Ishikawa (cell line): Measurements from ENCODE around the gene DGKG.

Experiments used
- CEBPB ChIP-seq: IDR thresholded peaks from 2 replicates; pipeline ENCODE4 v1.6.1; 2012
- CREB1 ChIP-seq: IDR thresholded peaks from 2 replicates; pipeline ENCODE4 v1.6.1; 2012; ENCODE audit warnings: low read depth
- EGR1 ChIP-seq: IDR thresholded peaks from 2 replicates; pipeline ENCODE4 v1.6.1; 2012
- EP300 ChIP-seq: IDR thresholded peaks from 2 replicates; pipeline ENCODE4 v1.6.1; 2012; ENCODE audit warnings: borderline replicate concordance
- FOXM1 ChIP-seq: IDR thresholded peaks from 2 replicates; pipeline ENCODE4 v1.6.1; 2012; ENCODE audit warnings: low read depth, borderline replicate concordance
- NFIC ChIP-seq: IDR thresholded peaks from 2 replicates; pipeline ENCODE4 v1.6.1; 2012
- RAD21 ChIP-seq: IDR thresholded peaks from 2 replicates; pipeline ENCODE4 v1.6.1; 2012; ENCODE audit warnings: low read depth
- TAF1 ChIP-seq: IDR thresholded peaks from 2 replicates; pipeline ENCODE4 v1.6.1; 2012; ENCODE audit warnings: low read depth, mild to moderate bottlenecking
- TCF12 ChIP-seq: IDR thresholded peaks from 2 replicates; pipeline ENCODE4 v1.6.1; 2012; ENCODE audit warnings: low read depth
- TEAD4 ChIP-seq: IDR thresholded peaks from 2 replicates; pipeline ENCODE4 v1.6.1; 2012
- YY1 ChIP-seq: IDR thresholded peaks from 2 replicates; pipeline ENCODE4 v1.6.1; 2012; ENCODE audit warnings: low read depth
- ZBTB7A ChIP-seq: IDR thresholded peaks from 2 replicates; pipeline ENCODE4 v1.6.1; 2012; ENCODE audit warnings: low read depth
- TF ChIP-seq, protein P1 (sequence below): IDR thresholded peaks from 2 replicates; pipeline ENCODE4 v1.6.1; 2012; ENCODE audit warnings: low read depth, mild to moderate bottlenecking
- TF ChIP-seq, protein P2 (sequence below): IDR thresholded peaks from 2 replicates; pipeline ENCODE4 v1.6.1; 2012
- TF ChIP-seq, protein P3 (sequence below): IDR thresholded peaks from 2 replicates; pipeline ENCODE4 v1.6.1; 2012

DGKG gene

DNA sequence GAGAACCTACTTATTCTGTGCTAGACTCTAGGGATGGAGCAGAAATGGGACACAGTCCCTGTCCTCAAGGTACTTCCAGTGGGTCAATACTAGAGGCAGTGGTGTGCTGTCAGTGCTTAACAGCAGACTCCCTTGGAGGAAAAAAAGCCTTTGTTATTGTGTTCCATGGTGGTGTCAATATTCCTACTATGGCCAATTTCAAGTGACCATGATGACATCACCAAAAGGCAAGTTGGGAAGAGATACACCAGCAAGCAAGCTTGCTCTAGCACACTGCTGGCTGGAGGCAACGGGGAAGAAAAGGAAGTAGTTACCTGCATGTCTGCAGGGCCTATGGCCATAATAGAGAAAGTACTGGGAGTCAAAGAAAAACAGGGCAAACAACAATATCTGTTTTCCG, 163.6 kb downstream of the DGKG start:
- TF ChIP-seq TEAD4 (no peak), EP300 (no peak), FOXM1 (no peak), ZBTB7A (no peak), YY1 (no peak), TCF12 (no peak), TAF1 (no peak), CREB1 (no peak), NFIC (no peak)
- TF ChIP-seq, protein P1, sequence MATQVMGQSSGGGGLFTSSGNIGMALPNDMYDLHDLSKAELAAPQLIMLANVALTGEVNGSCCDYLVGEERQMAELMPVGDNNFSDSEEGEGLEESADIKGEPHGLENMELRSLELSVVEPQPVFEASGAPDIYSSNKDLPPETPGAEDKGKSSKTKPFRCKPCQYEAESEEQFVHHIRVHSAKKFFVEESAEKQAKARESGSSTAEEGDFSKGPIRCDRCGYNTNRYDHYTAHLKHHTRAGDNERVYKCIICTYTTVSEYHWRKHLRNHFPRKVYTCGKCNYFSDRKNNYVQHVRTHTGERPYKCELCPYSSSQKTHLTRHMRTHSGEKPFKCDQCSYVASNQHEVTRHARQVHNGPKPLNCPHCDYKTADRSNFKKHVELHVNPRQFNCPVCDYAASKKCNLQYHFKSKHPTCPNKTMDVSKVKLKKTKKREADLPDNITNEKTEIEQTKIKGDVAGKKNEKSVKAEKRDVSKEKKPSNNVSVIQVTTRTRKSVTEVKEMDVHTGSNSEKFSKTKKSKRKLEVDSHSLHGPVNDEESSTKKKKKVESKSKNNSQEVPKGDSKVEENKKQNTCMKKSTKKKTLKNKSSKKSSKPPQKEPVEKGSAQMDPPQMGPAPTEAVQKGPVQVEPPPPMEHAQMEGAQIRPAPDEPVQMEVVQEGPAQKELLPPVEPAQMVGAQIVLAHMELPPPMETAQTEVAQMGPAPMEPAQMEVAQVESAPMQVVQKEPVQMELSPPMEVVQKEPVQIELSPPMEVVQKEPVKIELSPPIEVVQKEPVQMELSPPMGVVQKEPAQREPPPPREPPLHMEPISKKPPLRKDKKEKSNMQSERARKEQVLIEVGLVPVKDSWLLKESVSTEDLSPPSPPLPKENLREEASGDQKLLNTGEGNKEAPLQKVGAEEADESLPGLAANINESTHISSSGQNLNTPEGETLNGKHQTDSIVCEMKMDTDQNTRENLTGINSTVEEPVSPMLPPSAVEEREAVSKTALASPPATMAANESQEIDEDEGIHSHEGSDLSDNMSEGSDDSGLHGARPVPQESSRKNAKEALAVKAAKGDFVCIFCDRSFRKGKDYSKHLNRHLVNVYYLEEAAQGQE = no peak
- TF ChIP-seq, protein P2, sequence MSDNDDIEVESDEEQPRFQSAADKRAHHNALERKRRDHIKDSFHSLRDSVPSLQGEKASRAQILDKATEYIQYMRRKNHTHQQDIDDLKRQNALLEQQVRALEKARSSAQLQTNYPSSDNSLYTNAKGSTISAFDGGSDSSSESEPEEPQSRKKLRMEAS = no peak
- TF ChIP-seq, protein P3, sequence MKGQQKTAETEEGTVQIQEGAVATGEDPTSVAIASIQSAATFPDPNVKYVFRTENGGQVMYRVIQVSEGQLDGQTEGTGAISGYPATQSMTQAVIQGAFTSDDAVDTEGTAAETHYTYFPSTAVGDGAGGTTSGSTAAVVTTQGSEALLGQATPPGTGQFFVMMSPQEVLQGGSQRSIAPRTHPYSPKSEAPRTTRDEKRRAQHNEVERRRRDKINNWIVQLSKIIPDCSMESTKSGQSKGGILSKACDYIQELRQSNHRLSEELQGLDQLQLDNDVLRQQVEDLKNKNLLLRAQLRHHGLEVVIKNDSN = no peak

DNA sequence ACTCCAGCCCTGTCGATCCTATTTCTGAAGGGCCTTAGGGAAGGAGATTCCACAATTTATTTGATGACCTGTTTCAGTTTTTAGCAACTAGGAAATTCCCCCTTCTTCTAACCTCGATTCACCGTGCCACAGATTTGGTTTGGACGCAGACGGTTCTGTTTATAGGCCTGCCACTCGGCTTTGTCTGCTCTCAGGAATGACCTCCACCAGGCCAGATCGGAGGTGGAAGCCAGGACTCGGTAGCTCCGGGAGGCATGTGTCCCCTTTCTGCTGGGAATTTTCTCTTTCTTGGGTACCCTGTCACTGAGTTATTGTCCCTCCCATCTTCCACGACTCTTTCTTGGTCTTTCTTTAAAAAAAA, 167.6 kb downstream of the DGKG start:
- no peak for TF ChIP-seq EP300
- TF ChIP-seq, protein P3 = no peak
- TF ChIP-seq CEBPB = no peak
- no peak for TF ChIP-seq ZBTB7A
- TF ChIP-seq, protein P1 = no peak
- no peak for TF ChIP-seq FOXM1
- no peak for TF ChIP-seq TEAD4
- no peak for TF ChIP-seq CREB1
- no peak for TF ChIP-seq TAF1
- no peak for TF ChIP-seq TCF12
- TF ChIP-seq EGR1 = no peak
- TF ChIP-seq RAD21 = no peak
- TF ChIP-seq, protein P2 = no peak
- no peak for TF ChIP-seq YY1
- TF ChIP-seq NFIC = no peak

DNA sequence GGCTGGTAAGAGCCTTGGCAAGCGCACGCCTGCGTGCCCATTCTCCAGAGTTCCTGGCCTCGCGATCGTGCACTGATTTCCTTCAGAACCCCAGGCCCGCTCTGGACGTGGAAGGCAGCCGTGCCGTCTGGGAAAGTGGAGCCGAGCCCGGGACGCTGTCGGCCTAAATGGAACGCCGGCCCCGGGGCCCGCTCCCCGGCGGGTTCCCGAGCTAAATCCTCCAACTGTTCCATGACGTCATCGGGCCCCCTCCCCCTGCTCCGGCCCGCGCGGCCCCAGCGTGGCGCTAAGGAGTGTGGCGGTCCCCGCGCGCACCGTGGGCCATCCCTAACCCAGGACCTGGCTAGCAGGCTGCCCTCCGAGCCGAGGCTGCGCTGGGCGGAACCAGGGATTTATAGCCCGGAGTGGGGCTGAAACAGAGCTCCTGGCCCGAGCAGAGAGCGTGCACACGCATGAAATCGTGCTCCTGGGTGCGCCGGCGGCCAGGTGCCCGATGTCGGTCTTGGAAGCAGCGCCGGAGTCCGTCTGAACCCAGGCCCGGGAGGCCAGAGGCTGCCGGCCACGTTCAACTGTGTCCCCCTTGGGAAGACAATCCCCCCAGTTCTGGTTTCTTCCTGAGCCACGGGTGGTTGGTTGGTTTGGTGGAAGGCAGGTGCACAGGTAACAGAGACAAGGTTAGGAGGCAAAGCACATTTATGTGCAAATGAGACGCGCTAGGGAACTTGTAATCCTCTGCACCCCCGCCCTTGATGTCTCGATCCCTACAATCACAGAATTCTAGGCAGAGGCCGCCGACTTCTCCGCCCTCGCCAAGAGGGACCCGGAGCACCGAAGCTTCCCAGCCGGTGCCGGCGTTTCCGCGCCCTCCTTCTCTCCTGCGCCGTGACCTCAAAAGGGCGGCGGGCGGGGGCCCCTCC, 168.2 kb downstream of the DGKG start:
- TF ChIP-seq NFIC = no peak

DNA sequence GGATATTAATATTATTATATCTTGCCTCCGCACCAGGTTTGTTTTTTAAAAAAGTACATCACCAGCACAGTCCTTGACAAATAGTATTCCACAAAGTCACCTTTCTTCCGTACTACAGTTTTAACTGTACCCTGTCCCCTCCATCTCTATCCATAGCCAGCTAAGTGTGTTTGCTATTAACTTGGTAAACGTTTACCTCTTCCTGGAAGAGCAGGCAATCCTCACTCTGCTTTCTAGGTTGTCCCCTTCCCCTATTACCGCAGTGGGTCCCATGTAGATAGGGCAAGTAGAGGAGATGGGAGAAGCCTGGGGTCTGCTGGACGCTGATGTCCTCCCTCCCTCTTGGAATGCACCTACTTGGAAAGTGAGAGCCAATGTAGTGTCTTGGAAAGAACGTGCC, 169.2 kb downstream of the DGKG start:
- TF ChIP-seq TAF1 (no peak), YY1 (no peak), CEBPB (no peak), TCF12 (no peak), CREB1 (no peak), RAD21 (no peak), EP300 (no peak), NFIC (no peak), EGR1 (no peak)
- TF ChIP-seq, protein P2 = no peak

DNA sequence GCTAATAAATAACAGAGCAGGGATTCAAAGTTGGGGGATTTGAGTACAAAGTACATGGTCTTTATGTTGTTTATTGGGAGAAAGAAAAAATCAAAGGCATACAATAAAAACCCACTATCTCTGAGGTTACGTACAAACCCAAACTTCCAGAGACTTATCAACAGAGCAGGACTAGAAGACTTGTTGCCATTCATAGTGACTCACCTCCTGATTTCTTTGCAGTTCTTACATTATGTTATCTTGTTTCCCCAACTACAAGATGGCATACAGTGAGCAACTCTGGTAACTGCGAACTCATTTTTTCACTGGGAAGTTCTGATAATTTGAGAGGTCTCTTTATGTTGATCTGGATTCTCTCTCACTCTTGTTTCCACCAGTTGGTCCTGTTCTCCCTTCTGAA, 172.5 kb downstream of the DGKG start:
- TF ChIP-seq CREB1 (no peak), TAF1 (no peak), CEBPB (no peak), TCF12 (no peak), NFIC (no peak), RAD21 (no peak), ZBTB7A (no peak), EP300 (no peak), TEAD4 (no peak)
- TF ChIP-seq, protein P3 = no peak
- TF ChIP-seq, protein P1 = no peak
- TF ChIP-seq, protein P2 = no peak
